HL-60 (cell line): ENCODE results near the gene IKBKG.

Experiments used
- DNase-seq, 2 experiments: peaks; one replicate each; pipeline ENCODE4 v3.0.0-alpha.2; 2010 to 2020; ENCODE audit warnings: low read depth in 1 of 2, low spot score in 1 of 2
- H3K27ac ChIP-seq: fragments of 250-450 bp; sonication (Bioruptor Pico); replicated peaks from 2 replicates; pipeline ENCODE4 v1.5.1; 2020; ENCODE audit warnings: mild to moderate bottlenecking, moderate library complexity
- H3K27me3 ChIP-seq: fragments of 250-450 bp; sonication (Bioruptor Pico); 2 replicates; pipeline ENCODE4 v1.5.1; 2021; ENCODE audit warnings: mild to moderate bottlenecking, moderate library complexity; ENCODE audit not compliant: insufficient read depth, poor library complexity, severe bottlenecking
- H3K4me3 ChIP-seq: replicated peaks from 2 replicates; pipeline ENCODE4 v1.5.1; 2011; ENCODE audit warnings: mild to moderate bottlenecking, control low read depth, low read length; ENCODE audit not compliant: insufficient read depth
- CTCF ChIP-seq: IDR thresholded peaks from one replicate; pipeline ENCODE4 v1.5.1; 2011; ENCODE audit warnings: low read length, control low read depth, inconsistent platforms; ENCODE audit not compliant: insufficient read depth
- GABPA ChIP-seq: IDR thresholded peaks from 2 replicates; pipeline ENCODE4 v1.6.1; 2012; ENCODE audit warnings: low read depth
- POLR2AphosphoS5 ChIP-seq: IDR thresholded peaks from 2 replicates; pipeline ENCODE4 v1.6.1; 2012; ENCODE audit warnings: low read depth
- REST ChIP-seq: IDR thresholded peaks from 2 replicates; pipeline ENCODE4 v1.6.1; 2012; ENCODE audit warnings: low read depth; ENCODE audit not compliant: insufficient replicate concordance
- SPI1 ChIP-seq: IDR thresholded peaks from 2 replicates; pipeline ENCODE4 v1.6.1; 2012; ENCODE audit warnings: low read depth, mild to moderate bottlenecking, borderline replicate concordance

The IKBKG gene

GRCh38 chrX:154505734-154506133, 41.7 kb upstream of the IKBKG start:
- H3K27ac ChIP-seq, result no peak overlapping the region
- H3K27me3 ChIP-seq, result no peaks in the 10 kb centered on the region
- no peak overlapping the region for H3K4me3 ChIP-seq
- TF ChIP-seq CTCF (no peak), REST (no peak)
- DNase-seq, result no peak

- no peaks in the 10 kb centered on the region for H3K27me3 ChIP-seq
- no peak overlapping the region for H3K27ac ChIP-seq
- no peak overlapping the region for H3K4me3 ChIP-seq
- no peak for DNase-seq
- TF ChIP-seq SPI1, result no peak
- TF ChIP-seq POLR2AphosphoS5, result no peak
- TF ChIP-seq REST, result no peak
- no peak for TF ChIP-seq CTCF
- TF ChIP-seq GABPA, result no peak
Measured at GRCh38 chrX:154506483-154507332, 40.7 kb upstream of the IKBKG start.

- no peak overlapping the region for H3K27ac ChIP-seq
- H3K27me3 ChIP-seq, result no peaks in the 10 kb centered on the region
- DNase-seq, result no peak
- H3K4me3 ChIP-seq, result no peak overlapping the region
- TF ChIP-seq CTCF (no peak), SPI1 (no peak), GABPA (no peak), POLR2AphosphoS5 (no peak), REST (no peak)
Measured at GRCh38 chrX:154507673-154508383, 39.6 kb upstream of the IKBKG start.
